ENCODE measurements around the gene ROM1.

Gene ROM1

DNA sequence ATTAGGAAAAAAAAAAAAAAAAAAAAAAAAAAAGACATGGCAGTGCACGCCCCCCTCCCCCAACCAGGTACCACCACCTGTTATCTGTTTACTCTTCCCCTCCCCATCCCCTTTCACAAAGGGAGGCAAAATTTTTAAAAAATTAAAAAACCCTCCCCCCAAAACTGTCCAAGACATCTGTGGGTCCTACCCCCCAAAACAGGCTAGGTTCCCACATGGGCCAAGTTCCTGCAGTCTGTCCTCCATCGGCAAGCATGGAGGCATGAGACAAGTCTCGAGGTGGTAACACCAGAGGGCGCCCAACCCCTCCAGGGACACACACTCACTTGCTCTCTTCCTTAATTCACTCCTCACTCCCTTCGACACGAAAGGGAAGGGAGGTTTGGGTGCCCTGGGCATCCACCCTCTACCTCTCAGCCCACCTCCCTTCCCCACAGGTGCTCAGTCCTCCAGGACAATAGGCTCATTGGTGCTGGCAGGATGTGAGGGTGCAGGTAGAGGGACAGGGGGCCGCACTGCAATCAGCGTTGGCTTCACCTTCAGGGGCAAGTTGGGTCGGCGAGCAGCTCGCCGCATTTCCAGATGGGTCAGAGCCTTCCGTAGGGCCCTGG lies 19.5 kb upstream of the ROM1 start:
- peaks cover 63% of the 10 kb centered on the region for H3K36me3 ChIP-seq (ENCODE audit: insufficient read depth, low read length)
- no peak for DNase-seq (ENCODE audit: low read depth, low spot score)
- no peaks in the 10 kb centered on the region for H3K9me3 ChIP-seq (ENCODE audit: low read depth, low read length)
- no peak overlapping the region for H3K27ac ChIP-seq
- no peak for TF ChIP-seq EZH2 (IDR thresholded peaks at IDR 0.05)
- TF ChIP-seq FOXP2 (optimal IDR thresholded peaks at IDR 0.05; ENCODE audit: control extremely low read depth, extremely low read length, insufficient read depth), result no peak
- TF ChIP-seq POLR2AphosphoS5 (IDR thresholded peaks at IDR 0.05; ENCODE audit: borderline replicate concordance, low read depth, low read length), result no peak
- H3K9ac ChIP-seq (ENCODE audit: insufficient read length), result no peak overlapping the region
- no peak overlapping the region for H3K4me3 ChIP-seq

DNA sequence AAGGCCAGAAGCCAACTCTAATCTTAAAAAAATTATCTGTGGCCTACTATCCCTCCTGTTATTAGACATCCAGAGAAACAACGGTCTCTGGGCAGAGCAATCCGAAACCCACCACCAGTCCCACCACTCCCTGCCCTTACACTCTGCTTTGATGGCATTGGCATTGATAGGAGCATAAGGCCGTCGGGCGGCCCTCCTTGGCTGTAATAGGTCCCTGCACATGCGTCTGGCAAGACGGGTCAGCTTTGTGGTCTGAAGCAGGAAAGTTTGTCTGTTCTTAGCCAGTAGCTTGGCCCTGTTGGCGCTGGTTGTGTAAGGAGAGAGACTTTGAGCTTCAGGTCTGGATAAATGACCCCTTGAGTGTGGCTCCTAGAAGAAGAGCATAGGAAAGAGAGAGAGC lies 17.9 kb upstream of the ROM1 start:
- H3K9ac ChIP-seq (ENCODE audit: insufficient read length), result no peak overlapping the region
- DNase-seq (ENCODE audit: low read depth, low spot score), result no peak
- H3K4me3 ChIP-seq, result no peak overlapping the region
- no peak overlapping the region for H3K27ac ChIP-seq
- no peaks in the 10 kb centered on the region for H3K9me3 ChIP-seq (ENCODE audit: low read depth, low read length)
- no peak for TF ChIP-seq EZH2 (IDR thresholded peaks at IDR 0.05)
- no peak for TF ChIP-seq POLR2AphosphoS5 (IDR thresholded peaks at IDR 0.05; ENCODE audit: borderline replicate concordance, low read depth, low read length)
- TF ChIP-seq FOXP2 (optimal IDR thresholded peaks at IDR 0.05; ENCODE audit: control extremely low read depth, extremely low read length, insufficient read depth), result no peak
- peaks cover 73% of the 10 kb centered on the region for H3K36me3 ChIP-seq (ENCODE audit: insufficient read depth, low read length)

DNA sequence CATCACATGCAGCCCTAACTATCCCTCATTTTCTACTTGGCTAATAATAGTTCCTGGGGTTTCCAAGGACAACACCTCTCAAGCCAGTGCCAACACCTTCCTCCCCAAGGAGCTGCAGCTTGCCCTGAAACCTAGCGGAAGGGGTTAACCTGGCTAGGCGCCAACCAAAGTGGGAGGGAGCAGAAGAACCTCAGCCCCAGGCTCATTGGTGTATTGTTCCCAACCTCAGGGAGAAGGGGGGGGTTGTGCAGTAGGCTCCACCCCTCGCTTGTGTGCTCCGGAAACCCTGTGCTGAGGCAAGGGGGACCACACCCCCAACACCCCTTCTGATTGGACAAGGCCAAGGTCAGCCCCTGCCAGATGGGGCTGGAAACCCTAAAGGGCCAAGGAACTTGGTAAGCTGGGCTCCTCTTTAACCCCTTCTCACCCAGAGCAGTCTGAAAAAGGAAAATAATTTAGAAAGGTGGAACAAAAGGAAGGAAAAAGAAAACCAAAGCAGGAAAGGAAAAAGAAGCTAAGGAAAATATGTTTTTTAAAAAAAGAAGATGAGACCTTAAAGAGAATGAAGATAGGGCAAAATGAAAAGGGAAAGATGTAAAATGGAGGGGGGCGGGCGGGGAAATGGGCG lies 13.9 kb upstream of the ROM1 start:
- Histone ChIP-seq H3K27ac (peak overlapping the region; percentile 92), H3K9ac (ENCODE audit: insufficient read length) (peak overlapping the region; percentile 99), H3K9me3 (ENCODE audit: low read depth, low read length) (no peaks in the 10 kb centered on the region), H3K4me3 (peak overlapping the region; percentile 87), H3K36me3 (ENCODE audit: insufficient read depth, low read length) (peaks cover 57% of the 10 kb centered on the region)
- TF ChIP-seq EZH2 (IDR thresholded peaks at IDR 0.05), result no peak
- TF ChIP-seq FOXP2 (optimal IDR thresholded peaks at IDR 0.05; ENCODE audit: control extremely low read depth, extremely low read length, insufficient read depth), result peak; percentile 91
- peak; percentile 35; the same call in 1 of the 2 replicates for TF ChIP-seq POLR2AphosphoS5 (IDR thresholded peaks at IDR 0.05; ENCODE audit: borderline replicate concordance, low read depth, low read length)
- DNase-seq (ENCODE audit: low read depth, low spot score), result peak; percentile 97

DNA sequence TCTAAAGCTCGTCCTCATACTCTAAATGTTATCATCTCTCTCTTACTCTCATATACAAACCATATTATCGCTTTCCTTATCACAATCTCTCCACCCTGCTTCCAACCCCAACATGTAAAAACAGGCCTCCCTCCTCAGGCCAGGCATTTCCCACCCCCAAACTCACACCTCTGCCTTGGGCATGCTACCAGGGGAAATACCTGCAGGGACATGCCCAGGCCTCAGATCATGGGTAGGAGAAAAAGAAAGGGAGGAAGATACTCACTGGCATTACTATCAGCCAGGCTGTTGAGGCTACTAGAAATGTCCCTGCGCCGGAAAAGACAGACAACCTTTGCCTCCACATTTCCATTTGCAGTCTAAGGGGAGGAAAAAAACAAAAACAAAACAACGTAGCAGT lies 13.2 kb upstream of the ROM1 start:
- Histone ChIP-seq H3K9ac (ENCODE audit: insufficient read length) (peak overlapping the region; percentile 99), H3K4me3 (peak overlapping the region; percentile 87), H3K36me3 (ENCODE audit: insufficient read depth, low read length) (peaks cover 50% of the 10 kb centered on the region), H3K27ac (peak overlapping the region; percentile 92), H3K9me3 (ENCODE audit: low read depth, low read length) (no peaks in the 10 kb centered on the region)
- TF ChIP-seq EZH2 (IDR thresholded peaks at IDR 0.05) (no peak), FOXP2 (optimal IDR thresholded peaks at IDR 0.05; ENCODE audit: control extremely low read depth, extremely low read length, insufficient read depth) (no peak)
- no peak for DNase-seq (ENCODE audit: low read depth, low spot score)

DNA sequence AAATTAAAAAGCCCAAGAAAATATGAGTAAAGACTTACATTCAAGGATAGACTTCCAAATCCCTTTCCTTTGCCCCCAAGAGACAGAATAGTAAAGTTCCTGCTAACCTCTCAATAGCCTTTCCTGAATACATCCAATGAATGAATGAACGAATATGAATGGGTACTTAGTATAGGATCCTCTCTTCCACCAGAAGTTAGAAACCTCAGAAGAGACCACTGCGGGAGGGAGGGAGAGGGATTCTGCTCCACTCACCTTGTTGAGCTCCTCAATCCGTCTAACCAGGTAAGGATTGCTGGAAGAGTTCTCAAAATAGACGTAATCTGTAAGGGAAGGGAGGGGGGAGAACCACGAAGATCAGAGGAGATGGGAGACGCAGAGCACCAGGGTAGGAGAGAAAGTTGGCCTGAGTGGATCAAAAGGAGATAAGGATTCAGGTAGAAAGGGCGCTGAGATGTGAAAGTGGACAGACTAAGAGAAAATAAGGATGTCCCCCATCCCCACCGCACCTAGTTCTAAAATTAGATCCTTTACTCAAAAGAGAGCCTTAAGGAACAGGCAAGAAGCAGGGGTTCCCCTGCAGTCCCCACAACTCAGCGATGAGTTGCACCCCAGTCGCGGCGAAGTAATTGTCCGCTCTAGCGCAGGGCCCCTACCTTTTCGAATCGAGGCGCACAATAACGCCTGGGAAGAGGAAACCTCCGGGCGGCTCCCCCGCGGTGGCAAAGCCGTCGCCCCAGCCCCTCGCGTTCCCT lies 12.5 kb upstream of the ROM1 start:
- TF ChIP-seq FOXP2 (optimal IDR thresholded peaks at IDR 0.05; ENCODE audit: control extremely low read depth, extremely low read length, insufficient read depth) (no peak), EZH2 (IDR thresholded peaks at IDR 0.05) (no peak), POLR2AphosphoS5 (IDR thresholded peaks at IDR 0.05; ENCODE audit: borderline replicate concordance, low read depth, low read length) (no peak)
- no peak for DNase-seq (ENCODE audit: low read depth, low spot score)
- H3K27ac ChIP-seq, result peak overlapping the region; percentile 92
- no peaks in the 10 kb centered on the region for H3K9me3 ChIP-seq (ENCODE audit: low read depth, low read length)
- H3K9ac ChIP-seq (ENCODE audit: insufficient read length), result peak overlapping the region; percentile 99
- peak overlapping the region; percentile 87 for H3K4me3 ChIP-seq
- H3K36me3 ChIP-seq (ENCODE audit: insufficient read depth, low read length), result peaks cover 44% of the 10 kb centered on the region

DNA sequence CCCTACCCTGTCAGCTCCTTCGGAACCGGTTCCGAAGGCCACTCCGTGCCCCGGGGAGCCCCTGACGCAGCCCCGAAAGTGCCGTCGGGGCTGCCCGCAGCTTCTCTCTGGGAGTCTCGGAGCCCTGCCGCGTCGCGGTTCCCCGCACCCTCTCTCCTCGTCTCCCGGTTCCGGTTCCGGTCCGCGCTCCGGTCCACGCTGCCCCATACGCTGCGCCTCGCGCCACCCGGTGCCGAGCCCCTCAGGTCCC lies 12.0 kb upstream of the ROM1 start:
- DNase-seq (ENCODE audit: low read depth, low spot score), result no peak
- Histone ChIP-seq H3K9me3 (ENCODE audit: low read depth, low read length) (no peaks in the 10 kb centered on the region), H3K36me3 (ENCODE audit: insufficient read depth, low read length) (peaks cover 39% of the 10 kb centered on the region), H3K27ac (peak overlapping the region; percentile 92), H3K9ac (ENCODE audit: insufficient read length) (peak overlapping the region; percentile 99), H3K4me3 (peak overlapping the region; percentile 87)
- TF ChIP-seq EZH2 (IDR thresholded peaks at IDR 0.05), result no peak

DNA sequence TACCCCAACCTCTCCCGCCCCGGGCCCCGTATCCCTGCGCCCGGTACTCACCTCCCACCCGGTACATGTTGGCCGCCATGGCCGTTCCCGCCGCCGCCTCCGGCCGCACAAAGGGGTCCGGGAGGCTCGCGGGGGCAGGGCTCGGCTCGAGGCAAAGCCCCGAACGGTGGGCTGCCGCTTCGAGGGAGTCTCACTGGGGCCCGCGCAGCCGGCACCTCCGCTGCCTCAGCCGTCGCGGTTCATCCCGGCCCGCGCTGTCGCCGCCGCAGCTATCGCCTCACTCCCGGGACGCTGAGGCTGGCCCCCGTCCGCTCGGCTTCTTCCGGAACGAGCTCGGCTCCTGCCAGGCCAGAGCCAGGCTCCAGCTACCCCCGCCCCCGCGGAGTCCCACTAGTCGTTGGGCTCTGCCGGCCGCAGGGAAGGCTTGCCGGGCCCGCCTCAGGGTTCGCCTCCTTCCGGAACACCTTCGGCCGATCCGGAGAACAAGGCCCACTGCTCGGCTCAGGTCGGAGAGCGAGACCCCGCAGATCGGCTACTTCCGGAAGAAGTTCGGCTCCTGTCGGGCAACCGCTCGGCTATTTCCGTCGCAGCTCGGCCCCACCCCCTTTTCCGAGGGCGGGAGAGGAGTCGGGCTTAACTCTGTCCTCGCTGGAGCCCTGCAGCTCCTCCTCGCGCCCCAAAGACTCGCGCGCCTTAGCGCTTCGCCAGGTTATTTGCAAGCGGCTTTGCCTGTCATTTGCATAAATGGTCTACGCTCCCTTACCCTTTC lies 11.5 kb upstream of the ROM1 start, which contains the start of gene MTA2:
MTA2 (minus strand) TSS at position 494 of the 769 bp plus-strand sequence; CDS start at position 79, 415 bp downstream.
- Histone ChIP-seq H3K4me3 (peak within 1 kb of the TSS; percentile 87), H3K9ac (ENCODE audit: insufficient read length) (peak within 1 kb of the TSS; percentile 99), H3K36me3 (ENCODE audit: insufficient read depth, low read length) (peaks cover 34% of the 10 kb centered on the region), H3K9me3 (ENCODE audit: low read depth, low read length) (no peaks in the 10 kb centered on the region), H3K27ac (peak within 1 kb of the TSS; percentile 92)
- DNase-seq (ENCODE audit: low read depth, low spot score), result peak; percentile 86
- TF ChIP-seq POLR2AphosphoS5 (IDR thresholded peaks at IDR 0.05; ENCODE audit: borderline replicate concordance, low read depth, low read length), result peak; percentile 68; the same call in 1 of the 2 replicates
- TF ChIP-seq FOXP2 (optimal IDR thresholded peaks at IDR 0.05; ENCODE audit: control extremely low read depth, extremely low read length, insufficient read depth), result peak; percentile 91
- TF ChIP-seq EZH2 (IDR thresholded peaks at IDR 0.05), result no peak
